Measurements from ENCODE around the gene FREM2.

- TF ChIP-seq POLR2A (IDR thresholded peaks at IDR 0.05) (no peak), CTCF (IDR thresholded peaks at IDR 0.05) (no peak)
These were observed 6.8 kb downstream of the FREM2 start for GRCh38 chr13:38693641-38694040.

All from breast epithelium (tissue), 3 donors.